HG03565 (cell line): ENCODE data around the gene COA7.

Experiments
- ATAC-seq: cut with Tn5 transposase; IDR thresholded peaks from one replicate; pipeline ENCODE4 v1.9.1; 2021; ENCODE audit warnings: mild to moderate bottlenecking, moderate library complexity; ENCODE audit not compliant: unreplicated experiment

Gene COA7

DNA sequence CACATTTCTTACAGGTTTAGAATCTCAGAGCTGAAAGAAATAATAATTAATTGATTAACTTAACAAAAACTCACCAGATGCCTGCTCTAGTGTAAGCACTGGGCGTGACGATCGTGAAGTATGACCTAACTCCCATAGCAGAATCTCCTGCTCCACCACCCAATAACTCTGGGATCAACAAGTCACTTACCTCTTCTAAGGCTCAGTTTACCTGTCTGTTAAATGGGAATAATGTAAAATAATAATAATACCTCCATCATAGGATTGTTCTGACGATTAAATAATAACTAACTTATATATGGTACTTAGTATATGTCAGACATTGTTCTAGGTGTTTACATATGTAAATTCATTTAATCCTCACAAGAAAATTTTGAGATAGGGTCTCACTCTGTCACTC is 24.6 kb downstream of the COA7 start:
- no peak for ATAC-seq

DNA sequence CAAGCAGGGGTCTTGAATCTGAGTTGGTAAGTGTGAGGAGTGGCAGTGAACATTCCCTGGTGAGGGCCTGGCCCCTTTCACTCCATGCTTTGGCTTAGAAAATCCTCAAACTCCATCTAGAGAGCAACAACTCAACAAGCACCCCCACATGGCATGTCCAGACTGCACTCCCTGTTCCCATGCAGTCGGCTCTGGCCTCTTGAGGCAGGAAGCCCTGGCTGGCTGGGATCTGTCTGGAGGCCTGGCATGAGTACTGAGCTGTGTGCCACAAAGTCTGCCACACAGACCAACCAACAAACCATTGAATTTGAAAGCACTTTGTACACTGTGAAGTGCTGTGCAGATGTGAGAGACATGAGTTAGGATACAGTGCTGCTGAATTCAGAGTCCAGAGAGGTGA is 25.2 kb downstream of the COA7 start:
- no peak for ATAC-seq

DNA sequence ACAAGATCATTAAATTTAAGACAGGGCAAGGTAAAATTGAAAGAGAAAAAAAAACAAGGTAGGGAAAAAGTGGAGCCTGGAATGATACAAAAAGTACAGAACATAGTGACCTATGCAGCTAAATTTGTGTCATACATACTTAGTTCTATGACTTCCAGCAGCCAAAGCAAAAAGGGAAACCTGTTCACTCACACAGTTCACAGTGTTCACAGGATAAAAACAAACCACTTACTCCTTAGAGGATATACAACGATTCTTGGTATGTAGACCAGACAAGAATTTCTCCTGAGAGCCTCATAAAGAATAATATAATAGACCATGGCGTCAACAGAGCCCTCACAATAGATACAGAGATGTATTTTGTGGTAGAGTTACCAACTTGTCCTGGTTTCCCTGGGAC is 27.5 kb downstream of the COA7 start:
- no peak for ATAC-seq

GRCh38 chr1:52669696-52670095 is 28.5 kb downstream of the COA7 start:
- no peak for ATAC-seq

DNA sequence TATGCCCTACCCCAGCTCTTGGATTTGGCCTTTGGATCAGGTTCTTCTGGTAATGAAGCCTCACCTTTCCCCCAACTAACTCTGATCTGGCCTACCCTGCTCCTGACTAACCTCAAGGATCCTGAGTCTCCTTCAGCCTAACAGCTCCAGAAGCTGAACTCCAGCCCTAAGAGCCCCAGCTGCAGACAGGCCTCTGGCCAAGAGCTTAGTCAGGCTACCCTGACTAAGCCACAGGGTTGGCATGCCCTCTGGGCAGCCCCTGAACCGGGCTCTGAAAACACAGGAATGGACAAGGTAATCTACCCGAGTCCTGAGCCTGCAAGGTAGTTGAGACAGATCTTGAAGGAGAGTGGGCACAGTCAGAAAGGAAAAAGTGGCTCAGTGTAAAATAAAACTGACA is 29.4 kb downstream of the COA7 start:
- ATAC-seq = no peak

DNA sequence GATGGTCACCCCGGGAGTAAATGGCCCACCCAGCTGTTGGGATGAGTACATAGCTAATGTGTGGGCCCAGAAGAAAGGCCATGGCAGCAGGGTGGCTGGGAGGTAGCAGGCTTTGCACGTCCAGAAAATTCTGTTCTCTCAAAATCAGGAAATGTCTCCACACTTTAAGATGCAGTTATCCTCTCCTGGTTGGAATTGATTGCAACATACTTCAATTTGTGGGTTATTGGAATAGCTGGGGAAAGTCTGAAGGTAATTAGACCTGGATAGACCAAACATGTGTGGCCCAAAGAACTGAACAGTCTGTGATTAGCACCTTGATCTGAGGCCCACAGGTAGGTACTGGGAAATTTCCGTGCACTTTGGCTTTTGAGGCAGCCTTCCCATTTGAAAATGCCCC is 30.2 kb downstream of the COA7 start:
- no peak for ATAC-seq

DNA sequence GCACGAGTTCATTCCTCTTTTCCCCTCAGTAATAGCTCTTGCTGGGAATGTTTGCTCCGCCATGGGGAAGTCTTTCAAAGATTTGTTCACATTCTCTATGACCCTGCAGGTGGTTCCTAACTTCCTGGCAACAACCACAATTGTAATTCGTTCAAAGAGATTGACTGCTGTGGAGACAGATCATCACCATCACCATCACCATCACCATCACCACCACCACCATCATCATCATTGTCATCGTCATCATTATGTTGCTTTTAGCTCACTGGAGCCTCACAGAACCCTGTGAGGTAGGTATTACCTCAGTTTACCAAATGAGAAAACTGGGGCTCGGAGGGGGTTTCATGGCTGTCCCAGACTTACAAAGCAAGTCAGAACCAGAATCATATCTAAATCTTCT is 30.9 kb downstream of the COA7 start:
- no peak for ATAC-seq

DNA sequence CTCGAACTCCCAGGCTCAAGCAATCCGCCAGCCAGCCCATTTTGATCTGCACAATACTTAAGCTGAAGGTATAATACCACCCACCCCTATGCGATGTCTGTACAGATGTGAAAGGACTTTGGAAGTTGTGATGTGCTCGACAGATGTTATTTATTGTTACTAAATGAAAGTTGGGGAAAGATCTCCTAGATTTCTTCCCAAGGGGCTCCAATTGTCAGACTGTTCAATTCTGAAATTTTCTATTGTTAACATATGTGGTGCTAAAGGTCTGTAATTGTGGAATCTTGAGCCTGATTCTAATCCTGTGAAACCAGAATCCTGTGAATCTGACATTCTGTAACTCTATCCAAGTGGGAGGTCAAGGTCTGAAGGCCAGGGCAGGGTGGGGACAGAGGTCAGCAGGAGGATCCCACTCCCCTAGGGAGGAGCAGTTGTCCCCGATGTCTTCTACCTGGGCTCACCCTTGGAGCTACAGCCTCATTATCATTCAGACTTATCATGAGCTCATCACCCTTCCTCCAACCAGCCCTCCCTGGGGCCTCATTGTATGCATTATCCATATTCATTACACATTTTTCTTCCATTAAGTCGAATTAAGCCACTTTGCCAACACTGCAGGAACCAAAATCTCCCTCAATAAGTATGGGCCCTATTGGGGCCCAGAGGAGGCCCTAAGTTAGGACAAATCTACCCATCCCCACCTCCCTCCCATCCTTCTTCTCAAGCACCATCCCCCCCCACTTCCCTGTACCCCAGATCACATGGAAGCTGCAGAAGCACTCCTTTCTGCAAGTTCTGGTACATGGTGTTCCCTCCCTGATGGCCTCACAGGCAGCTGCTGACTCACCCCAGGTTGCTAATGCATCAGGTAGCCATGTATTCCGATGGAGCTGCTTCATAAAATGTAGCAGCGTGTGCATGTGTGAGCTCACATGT is 32.9 kb downstream of the COA7 start:
- no peak for ATAC-seq

- ATAC-seq = no peak
These were observed 34.4 kb downstream of the COA7 start for GRCh38 chr1:52663716-52664115.

GRCh38 chr1:52662645-52663313 is 35.4 kb downstream of the COA7 start:
- no peak for ATAC-seq

- ATAC-seq = no peak
These were observed 37.3 kb downstream of the COA7 start for GRCh38 chr1:52660807-52661206.

DNA sequence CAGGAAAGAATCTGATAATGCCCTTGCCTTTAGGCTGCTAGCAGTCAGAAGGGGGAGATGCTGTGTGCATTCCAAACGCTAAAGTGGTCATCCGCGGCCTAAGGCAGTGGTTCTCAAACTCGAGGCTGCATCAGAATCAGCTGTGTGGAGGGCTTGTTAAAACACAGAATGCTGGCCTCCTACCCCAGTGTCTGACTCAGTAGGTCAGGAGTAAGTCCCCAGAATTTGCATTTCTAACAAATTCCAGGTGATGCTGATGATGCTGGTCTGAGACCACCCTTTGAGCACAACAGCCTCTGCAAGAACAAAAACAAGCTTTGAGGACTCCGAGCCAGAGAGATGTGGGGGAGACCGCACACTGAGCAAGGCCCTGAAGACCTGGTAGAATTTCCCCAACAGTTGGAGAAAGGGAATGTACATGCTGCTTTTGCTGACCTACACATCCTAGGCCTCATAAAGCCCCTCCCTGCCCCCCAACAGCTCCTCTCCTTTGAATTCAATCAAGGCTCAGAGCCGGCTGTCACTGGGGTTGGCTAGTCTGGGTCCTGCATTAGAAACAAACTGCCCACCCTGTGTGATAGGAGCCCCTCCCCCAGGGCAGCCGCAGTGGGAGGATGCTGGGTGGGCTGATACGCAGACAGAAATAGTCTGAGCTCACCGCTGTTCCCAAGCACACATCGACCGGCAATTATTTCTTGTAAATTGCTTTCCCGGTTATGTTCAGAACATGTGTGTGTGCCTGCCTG is 38.1 kb downstream of the COA7 start:
- ATAC-seq = no peak

- no peak for ATAC-seq
These were observed 38.8 kb downstream of the COA7 start for GRCh38 chr1:52659356-52659755.

DNA sequence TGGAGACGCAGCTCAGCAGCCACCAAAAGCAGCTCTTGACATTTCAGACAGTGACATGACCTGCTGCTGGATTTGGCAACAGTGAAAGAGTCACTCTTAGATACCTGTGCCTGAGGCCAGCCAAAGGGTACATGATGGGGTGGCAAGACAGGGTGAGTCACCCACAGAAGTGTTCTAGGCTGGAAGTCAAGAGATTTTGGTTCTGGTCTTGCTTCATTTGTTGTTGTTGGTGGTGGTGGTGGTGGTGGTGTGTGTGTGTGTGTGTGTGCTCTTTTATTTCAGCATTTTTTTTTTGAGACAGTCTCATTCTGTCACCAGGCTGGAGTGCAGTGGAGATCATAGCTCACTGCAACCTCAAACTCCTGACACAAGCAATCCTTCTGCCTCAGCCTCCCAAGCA is 39.4 kb downstream of the COA7 start:
- ATAC-seq = no peak

GRCh38 chr1:52657702-52658101 is 40.4 kb downstream of the COA7 start:
- ATAC-seq = no peak

GRCh38 chr1:52654063-52654462 is 44.1 kb downstream of the COA7 start:
- no peak for ATAC-seq

GRCh38 chr1:52653207-52653849 is 44.8 kb downstream of the COA7 start:
- ATAC-seq = no peak

- no peak for ATAC-seq
These were observed 46.2 kb downstream of the COA7 start for GRCh38 chr1:52651904-52652303.

GRCh38 chr1:52645261-52645660 is 52.9 kb downstream of the COA7 start:
- no peak for ATAC-seq

- no peak for ATAC-seq
These were observed 56.8 kb downstream of the COA7 start for GRCh38 chr1:52641307-52641706.

DNA sequence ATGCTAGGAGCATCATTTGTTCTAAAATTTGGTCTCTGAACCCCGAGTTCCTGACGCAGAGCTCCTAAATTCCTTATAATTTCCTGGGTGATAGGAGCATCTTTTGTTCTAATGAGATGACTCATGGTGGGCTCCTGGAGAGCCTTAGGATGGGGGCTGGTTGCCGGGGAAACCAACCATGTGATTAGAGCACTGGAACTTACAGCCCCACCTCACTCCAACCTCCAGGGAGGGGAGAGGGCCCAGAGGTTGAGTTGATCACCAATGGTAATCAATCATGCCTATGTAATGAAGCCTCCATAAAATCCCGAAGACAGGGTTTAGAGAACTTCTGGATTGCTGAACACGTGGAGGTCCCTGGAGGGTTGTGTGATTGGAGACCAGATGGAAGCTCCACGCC is 57.5 kb downstream of the COA7 start:
- ATAC-seq = no peak
